Epidermal melanocyte (primary cell): Measurements from ENCODE around the gene A4GALT.

Experiments used
- DNase-seq: peaks from one replicate; pipeline ENCODE4 v3.0.0; 2011; ENCODE audit warnings: low spot score; ENCODE audit not compliant: insufficient read length

Gene A4GALT

DNA sequence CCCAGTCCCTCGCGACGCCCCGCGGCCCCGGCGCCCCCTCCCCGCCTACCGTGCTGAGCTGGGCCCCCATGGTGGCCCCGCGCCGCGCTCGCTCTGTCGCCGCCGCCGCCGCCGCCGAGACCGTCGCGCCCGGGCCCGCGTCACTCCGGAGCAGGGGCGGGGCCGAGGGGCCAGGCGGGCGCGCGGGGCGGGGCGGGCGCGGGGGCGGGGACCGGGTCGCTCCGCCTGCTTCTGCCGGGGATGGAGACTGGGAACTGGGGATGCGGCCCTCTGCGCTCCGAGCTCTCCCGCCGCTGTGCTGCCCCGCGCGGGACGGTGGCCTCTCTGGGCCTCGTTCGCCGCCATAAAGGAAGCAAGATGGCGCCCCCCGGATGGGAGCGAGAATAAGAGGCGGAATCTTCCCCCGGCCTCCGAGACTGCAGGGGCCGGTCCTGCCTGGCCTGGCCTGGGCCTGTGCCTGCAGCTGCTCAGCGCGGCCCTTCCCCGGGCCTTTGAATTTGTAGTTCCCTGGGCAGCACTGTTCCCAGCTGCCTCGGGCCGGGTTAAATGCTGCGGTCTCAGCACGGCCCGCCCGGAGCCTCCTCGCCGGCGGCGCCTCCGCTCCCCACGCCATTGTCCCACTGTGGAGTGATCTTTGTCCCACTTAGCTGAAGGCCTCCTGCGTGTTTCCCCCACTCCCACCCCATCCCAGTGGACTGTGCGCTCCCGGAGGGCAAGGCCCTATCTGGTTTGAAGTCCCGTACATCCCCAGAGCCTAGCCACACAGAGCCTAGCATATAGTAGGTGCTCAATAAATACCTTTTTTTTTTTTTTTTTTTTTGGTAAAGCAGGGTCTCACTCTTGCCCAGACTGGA lies 71.2 kb downstream of the A4GALT start, which contains the start of gene CYB5R3:
Gene CYB5R3, minus strand, starts transcription at position 147 of the 854 bp plus-strand sequence. Its CDS starts 77 bp downstream, at position 70.
- DNase-seq = peak; percentile 94

GRCh38 chr22:42648368-42649245 lies 72.1 kb downstream of the A4GALT start:
- DNase-seq = no peak

- no peak for DNase-seq
Observed at GRCh38 chr22:42648017-42648367, 72.7 kb downstream of the A4GALT start.

DNA sequence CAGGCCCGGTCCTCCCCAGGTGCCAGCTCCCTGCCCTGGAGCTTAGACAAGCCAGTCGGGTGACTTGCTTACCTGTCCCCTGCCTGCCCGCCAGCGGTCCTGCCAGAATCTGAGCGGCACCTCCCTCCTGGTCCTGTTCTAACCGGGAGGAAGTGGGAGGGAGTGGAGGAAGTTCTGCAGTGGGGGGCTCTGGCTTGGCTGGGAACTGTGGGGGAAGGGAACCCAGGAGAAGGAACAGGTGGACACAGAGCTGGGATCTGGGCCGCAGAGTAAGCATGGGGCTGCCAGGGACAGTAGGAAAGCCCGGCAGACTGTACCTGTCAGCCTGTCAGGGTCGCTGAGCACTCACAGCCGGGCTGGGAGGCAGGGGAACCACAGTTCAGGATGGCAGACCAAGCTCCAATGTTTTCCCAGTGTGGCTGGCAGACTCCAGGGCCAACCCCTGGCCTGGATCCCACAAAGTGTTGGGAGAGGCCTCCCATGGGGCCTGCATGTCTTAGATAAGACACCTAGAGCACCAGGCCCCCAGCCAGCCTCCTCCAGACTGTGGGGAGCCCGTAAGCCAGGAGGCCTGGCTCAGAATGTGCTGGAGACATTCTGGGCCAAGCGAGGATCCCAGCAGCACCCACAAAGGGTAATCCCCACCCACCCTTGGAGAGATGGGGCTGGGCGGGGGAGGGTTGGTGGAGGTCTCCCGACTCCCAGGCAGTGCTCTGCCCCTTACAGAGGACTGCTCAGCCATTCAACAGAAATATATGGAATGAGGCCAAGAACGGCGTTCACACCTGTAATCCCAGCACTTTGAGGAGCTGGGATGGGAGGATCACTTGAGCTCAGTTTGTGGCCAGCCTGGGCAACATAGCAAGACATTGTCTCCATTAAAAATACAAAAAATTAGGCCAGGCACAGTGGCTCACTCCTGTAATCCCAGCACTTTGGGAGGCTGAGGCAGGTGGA lies 73.8 kb downstream of the A4GALT start:
- no peak for DNase-seq

DNA sequence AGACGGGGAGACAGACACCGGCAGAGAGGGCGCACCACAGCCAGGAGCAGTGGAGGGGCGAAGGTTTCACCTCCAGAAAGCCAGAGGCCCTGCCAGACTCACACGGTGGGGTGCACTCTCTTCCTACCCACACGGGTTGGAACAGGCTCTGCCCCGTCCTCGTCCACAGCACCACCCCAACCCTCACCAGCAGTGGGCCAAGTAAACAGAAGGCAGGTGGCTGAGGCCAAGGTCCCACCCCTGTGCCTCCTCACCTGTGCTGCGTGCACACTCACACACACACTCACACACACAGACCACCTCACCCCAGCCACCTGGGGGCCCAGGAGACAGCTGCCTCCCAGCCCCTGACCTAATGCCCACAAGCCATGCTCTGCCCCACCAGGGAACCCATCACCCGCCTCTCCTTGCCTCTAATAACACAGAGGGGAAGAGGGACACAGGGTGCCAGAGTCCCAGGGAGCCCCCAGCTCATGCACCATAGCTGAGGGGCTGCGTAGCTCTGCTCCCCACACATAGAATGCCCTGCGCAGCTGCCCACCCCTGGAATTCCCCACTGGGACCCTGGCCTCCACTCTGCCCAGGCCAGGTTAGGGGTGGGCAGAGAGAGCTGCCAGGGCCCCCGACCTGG lies 74.6 kb downstream of the A4GALT start:
- no peak for DNase-seq

- DNase-seq = no peak
Observed at GRCh38 chr22:42645341-42645937, 75.2 kb downstream of the A4GALT start.

GRCh38 chr22:42644422-42645340 lies 76.0 kb downstream of the A4GALT start:
- DNase-seq = no peak

DNA sequence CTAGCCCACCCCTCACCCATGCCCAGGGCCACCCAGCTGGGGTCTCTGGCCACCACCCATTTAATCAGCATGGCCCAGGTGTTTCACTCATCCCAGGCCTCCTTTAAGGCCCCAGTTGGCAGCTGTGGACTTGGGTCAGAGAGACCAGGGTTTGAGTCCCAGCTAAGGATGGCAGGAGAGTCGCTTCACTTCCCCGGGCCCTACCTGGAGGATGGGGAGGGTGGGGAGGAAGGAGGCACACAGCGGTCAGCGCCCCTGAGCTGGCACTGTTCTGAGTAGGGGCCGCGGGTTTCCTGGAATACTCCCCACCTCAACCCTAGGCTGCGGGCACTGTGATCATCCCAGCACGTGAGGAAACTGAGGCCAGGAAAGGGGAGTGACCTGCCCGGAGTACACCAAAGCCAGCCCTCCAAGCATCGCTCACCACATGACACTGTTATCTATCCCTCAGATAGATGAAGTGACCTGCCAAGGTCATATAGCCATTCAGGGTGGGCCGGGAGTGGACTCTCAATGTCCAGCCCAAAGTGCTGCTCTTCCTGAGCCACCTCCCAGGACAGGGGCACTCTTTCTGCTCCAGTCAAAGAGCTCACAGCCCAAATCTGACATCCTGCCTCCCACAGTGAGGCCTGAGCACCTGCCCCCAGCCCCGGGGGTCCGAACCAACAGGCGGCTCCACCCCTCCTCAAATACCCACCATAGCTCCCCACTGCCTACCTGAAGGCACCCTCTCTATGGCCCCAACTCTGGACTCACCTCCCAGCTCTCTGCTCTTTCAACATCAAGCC lies 76.8 kb downstream of the A4GALT start:
- no peak for DNase-seq

DNA sequence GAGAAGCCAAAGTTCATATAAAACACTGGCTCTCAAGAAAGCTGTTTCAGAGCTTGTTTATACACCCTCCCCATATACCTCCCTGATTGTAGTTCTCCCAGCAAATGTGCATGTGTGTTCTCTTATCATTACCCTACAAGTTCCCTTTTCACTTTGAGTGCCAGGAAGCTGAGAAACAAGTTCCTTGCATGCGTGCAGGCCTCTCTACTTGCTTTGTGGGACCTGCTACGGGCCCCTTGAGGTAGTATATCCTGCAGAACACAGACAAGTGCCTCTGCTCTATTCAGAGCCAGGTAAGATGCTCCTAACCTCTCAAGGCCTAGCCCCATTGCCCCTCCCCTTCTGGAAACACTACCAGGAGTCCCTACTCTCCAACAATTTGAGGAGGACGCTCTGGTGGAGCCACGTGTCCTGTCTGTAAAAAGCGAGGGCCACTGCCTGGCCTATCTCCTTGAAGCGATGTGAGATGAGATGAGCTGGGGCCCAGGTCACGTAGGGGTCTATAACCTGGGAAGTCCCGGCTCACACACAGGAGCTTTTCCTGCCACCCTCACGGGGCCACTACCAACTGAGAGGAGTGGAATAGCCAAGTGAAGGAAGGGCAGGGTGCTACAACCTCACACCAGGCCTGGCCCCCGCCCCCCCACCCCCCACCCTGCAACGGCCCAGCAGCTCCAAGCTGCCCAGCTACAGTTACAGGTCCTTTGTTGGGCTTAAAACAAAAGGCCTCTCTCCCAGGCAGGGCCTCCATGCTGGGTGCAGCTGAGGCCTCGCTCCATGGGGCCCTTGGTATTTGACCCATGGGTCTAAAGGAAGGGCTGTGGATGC lies 77.7 kb downstream of the A4GALT start:
- DNase-seq = no peak
